K562 (cell line): ENCODE measurements around the gene PRSS48. TPM values are rescaled to one million over a fixed set of nuclear protein-coding genes. Genes with fewer than 3 reads are reported as not detected.

Source experiments
- ATAC-seq: fragments of 200-7000 bp; cut with Tn5 transposase; 3 replicates; pipeline ENCODE4 v1.9.1; 2020; ENCODE audit warnings: moderate library complexity
- BruUV-seq: library from RNA; stranded (reverse); fragments of 400-500 nt; replicated peaks from 2 replicates; lab custom pipeline; 2021; lab: Mats Ljungman, UMichigan
- CTCF ChIA-PET: fragments of 300-600 bp; formaldehyde crosslinking; extraction: SDS; loops from one replicate; lab custom pipeline; 2021; ENCODE audit warnings: low intra/inter-chr PET ratio; lab: Yijun Ruan, JAX
- POLR2A ChIA-PET: fragments of 300-600, 350-650 bp; sonication (Branson Sonifier 250); formaldehyde crosslinking; extraction: SDS; loops from one replicate; lab custom pipeline; 2021; ENCODE audit warnings: antibody characterized with exemption, inconsistent platforms; lab: Yijun Ruan, JAX
- DNase-seq, 4 experiments: peaks; one replicate each; pipeline versions ENCODE4 v3.0.0 to v3.0.0-alpha.2; 2011 to 2018; ENCODE audit warnings: low spot score in 3 of 4, mixed read lengths in 3 of 4; ENCODE audit errors: extremely low read depth in 1 of 4
- FAIRE-seq: peaks from 2 replicates; lab custom pipeline; 2011; peaks lifted over from hg19 to GRCh38; lab: Jason Lieb, UNC
- H2AFZ ChIP-seq: 2 replicates; pipeline ENCODE4 v1.6.0; 2011; ENCODE audit warnings: low read depth, low read length, control low read depth, inconsistent platforms
- H3K27ac ChIP-seq: fragments of 200-600 bp; 3 replicates; pipeline ENCODE4 v1.8.0; 2011; ENCODE audit warnings: low read depth, mild to moderate bottlenecking, control low read depth, inconsistent platforms, low read length, moderate library complexity, mixed read lengths; ENCODE audit errors: extremely low read depth
- H3K27me3 ChIP-seq, 2 experiments: fragments of 300-600 bp in 1 of 2; 2 replicates in 1 of 2; 3 replicates in 1 of 2; pipeline versions ENCODE4 v1.6.0 to v1.8.0; 2011; ENCODE audit warnings: inconsistent platforms in 2 of 2, low read length in 2 of 2, mild to moderate bottlenecking in 1 of 2, mixed read lengths in 1 of 2, moderate library complexity in 1 of 2; ENCODE audit not compliant: control insufficient read depth in 2 of 2, insufficient read depth in 2 of 2
- H3K36me3 ChIP-seq: fragments of 300-600 bp; 3 replicates; pipeline ENCODE4 v1.8.0; 2011; ENCODE audit warnings: mild to moderate bottlenecking, low read length, inconsistent platforms; ENCODE audit not compliant: control insufficient read depth, insufficient read depth
- H3K4me1 ChIP-seq, 2 experiments: fragments of 200-600 bp in 1 of 2; replicated peaks in 1 of 2; 2 replicates in 1 of 2; 3 replicates in 1 of 2; pipeline versions ENCODE4 v1.5.1 to v1.8.0; 2011; ENCODE audit warnings: inconsistent platforms in 2 of 2, low read length in 2 of 2, mild to moderate bottlenecking in 1 of 2, mixed read lengths in 1 of 2, moderate library complexity in 1 of 2; ENCODE audit not compliant: control insufficient read depth in 2 of 2, insufficient read depth in 2 of 2
- H3K4me2 ChIP-seq: 2 replicates; pipeline ENCODE4 v1.6.1; 2011; ENCODE audit warnings: low read length, control low read depth, inconsistent platforms, mixed read lengths; ENCODE audit not compliant: insufficient read depth
- H3K4me3 ChIP-seq: fragments of 200-600 bp; sonication (generic), shearing (Covaris generic); 2 replicates; pipeline ENCODE4 v1.5.1; 2016; ENCODE audit warnings: control low read depth, inconsistent platforms
- H3K79me2 ChIP-seq: fragments of 200-600 bp; 3 replicates; pipeline ENCODE4 v1.8.0; 2011; ENCODE audit warnings: low read length, inconsistent platforms; ENCODE audit not compliant: control insufficient read depth, insufficient read depth
- H3K9ac ChIP-seq, 2 experiments: 2 replicates each; pipeline versions ENCODE4 v1.6.0 to v1.6.1; 2011; ENCODE audit warnings: low read depth in 2 of 2, low read length in 2 of 2, control low read depth in 1 of 2, inconsistent platforms in 1 of 2, mild to moderate bottlenecking in 1 of 2, mixed read lengths in 1 of 2; ENCODE audit not compliant: insufficient read depth in 1 of 2
- H3K9me1 ChIP-seq: one replicate; pipeline ENCODE4 v1.6.0; 2011; ENCODE audit warnings: inconsistent platforms, mild to moderate bottlenecking, low read length, moderate library complexity; ENCODE audit not compliant: control insufficient read depth, insufficient read depth
- H3K9me3 ChIP-seq: replicated peaks from 2 replicates; pipeline ENCODE4 v1.5.1; 2011; ENCODE audit warnings: low read depth, low read length, inconsistent platforms; ENCODE audit not compliant: control insufficient read depth, insufficient read depth
- H4K20me1 ChIP-seq: replicated peaks from 2 replicates; pipeline ENCODE4 v1.6.1; 2011; ENCODE audit warnings: low read length, inconsistent platforms, mixed read lengths; ENCODE audit not compliant: control insufficient read depth, insufficient read depth
- ATF3 ChIP-seq, 2 experiments: fragments of 450-650 bp in 1 of 2; sonication (generic) in 1 of 2; formaldehyde crosslinking in 1 of 2; IDR thresholded peaks in 1 of 2; conservative IDR thresholded peaks in 1 of 2; 2 replicates each; pipeline versions ENCODE4 v1.6.1 to v1.8.1; 2016 to 2023; ENCODE audit warnings: mild to moderate bottlenecking in 2 of 2, moderate library complexity in 2 of 2, inconsistent platforms in 1 of 2, missing genetic modification reagents in 1 of 2
- HNRNPL ChIP-seq: fragments of 200-400 bp; formaldehyde crosslinking; IDR thresholded peaks from 2 replicates; pipeline ENCODE4 v1.6.1; 2017; ENCODE audit warnings: low read depth, mild to moderate bottlenecking, low read length
- HSF4 ChIP-seq: fragments of 250-450 bp; sonication (Bioruptor Pico); IDR thresholded peaks from 2 replicates; pipeline ENCODE4 v2.1.2; 2022; ENCODE audit warnings: mild to moderate bottlenecking, moderate library complexity, borderline replicate concordance
- NCOA4 ChIP-seq: fragments of 450-650 bp; IDR thresholded peaks from 2 replicates; pipeline ENCODE4 v1.6.1; 2018; ENCODE audit warnings: mild to moderate bottlenecking; ENCODE audit not compliant: partially characterized antibody
- NR1H2 ChIP-seq: sonication (generic); formaldehyde crosslinking; IDR thresholded peaks from 2 replicates; pipeline ENCODE4 v1.4.0; 2020; ENCODE audit warnings: mild to moderate bottlenecking, missing genetic modification reagents
- PHF21A ChIP-seq: fragments of 450-650 bp; IDR thresholded peaks from 2 replicates; pipeline ENCODE4 v1.6.1; 2017; ENCODE audit warnings: low read depth, borderline replicate concordance
- POLR2AphosphoS5 ChIP-seq: IDR thresholded peaks from 2 replicates; pipeline ENCODE4 v1.6.1; 2011; ENCODE audit warnings: mild to moderate bottlenecking, low read depth, low read length, moderate library complexity; ENCODE audit not compliant: control insufficient read depth, insufficient read depth
- SAP30 ChIP-seq: fragments of 200-600 bp; sonication (generic); IDR thresholded peaks from 2 replicates; pipeline ENCODE4 v1.6.1; 2012; ENCODE audit warnings: borderline replicate concordance, low read depth, mild to moderate bottlenecking, moderate library complexity, low read length, control low read depth, inconsistent platforms; ENCODE audit not compliant: insufficient read depth, poor library complexity, severe bottlenecking
- TAF15 ChIP-seq: fragments of 200-400 bp; formaldehyde crosslinking; IDR thresholded peaks from 2 replicates; pipeline ENCODE4 v1.6.1; 2017; ENCODE audit warnings: mild to moderate bottlenecking, low read depth, low read length, moderate library complexity
- ZNF184 ChIP-seq: sonication (generic); formaldehyde crosslinking; IDR thresholded peaks from 2 replicates; pipeline ENCODE4 v1.5.0; 2020; ENCODE audit warnings: missing genetic modification reagents
- WGBS: fragments of 100-300 bp; shearing (Covaris generic); methylation state at CpG from one replicate; pipeline ENCODE4 v1.1.6; 2016; ENCODE audit warnings: low coverage, mixed read lengths; ENCODE audit not compliant: insufficient coverage; ENCODE audit errors: missing lambda C conversion rate; 5-methylcytosine and 5-hydroxymethylcytosine counted together
- in situ Hi-C: fragments of 300-500 bp; cut with MboI; formaldehyde crosslinking; loops from 4 replicates; pipeline ENCODE4 v1.15.0; 2018; ENCODE audit warnings: inconsistent platforms, mixed read lengths
- intact Hi-C: fragments of 100-400 bp; cut with micrococcal nuclease; formaldehyde crosslinking; loops from 2 replicates; pipeline ENCODE4 v1.14.2; 2022
- polyA plus RNA-seq, 8 experiments: library from polyadenylated mRNA; depleted of rRNA in 4 of 8; stranded (reverse) in 5 of 8; unstranded in 3 of 8; fragments of >200 nt; fragmentation: Nextera tagmentation in 2 of 8; fragmentation: Illumina TruSeq in 1 of 8; extraction: Ambion mirVana in 2 of 8; extraction: Trizol in 1 of 8; gene quantifications; 2 replicates each; pipeline versions ENCODE4 v1.2.1 to v1.2.3, GENCODE V29; 2011 to 2014; ENCODE audit warnings: inconsistent platforms in 1 of 8, missing spikeins in 1 of 8
- total RNA-seq, 7 experiments: library from RNA; depleted of rRNA in 6 of 7; stranded (reverse); fragments of >200 nt in 6 of 7; fragmentation: Illumina TruSeq in 2 of 7; extraction: Trizol in 2 of 7; gene quantifications; 2 replicates each; pipeline versions ENCODE4 v1.2.1 to v1.2.3, GENCODE V29; 2011 to 2021; ENCODE audit warnings: low replicate concordance in 1 of 7

Gene PRSS48
- total and polyA plus RNA-seq, 9 of the 15 experiments (the other 6 are each of a cell fraction or from before 2014, with no cell fraction given): not detected

DNA sequence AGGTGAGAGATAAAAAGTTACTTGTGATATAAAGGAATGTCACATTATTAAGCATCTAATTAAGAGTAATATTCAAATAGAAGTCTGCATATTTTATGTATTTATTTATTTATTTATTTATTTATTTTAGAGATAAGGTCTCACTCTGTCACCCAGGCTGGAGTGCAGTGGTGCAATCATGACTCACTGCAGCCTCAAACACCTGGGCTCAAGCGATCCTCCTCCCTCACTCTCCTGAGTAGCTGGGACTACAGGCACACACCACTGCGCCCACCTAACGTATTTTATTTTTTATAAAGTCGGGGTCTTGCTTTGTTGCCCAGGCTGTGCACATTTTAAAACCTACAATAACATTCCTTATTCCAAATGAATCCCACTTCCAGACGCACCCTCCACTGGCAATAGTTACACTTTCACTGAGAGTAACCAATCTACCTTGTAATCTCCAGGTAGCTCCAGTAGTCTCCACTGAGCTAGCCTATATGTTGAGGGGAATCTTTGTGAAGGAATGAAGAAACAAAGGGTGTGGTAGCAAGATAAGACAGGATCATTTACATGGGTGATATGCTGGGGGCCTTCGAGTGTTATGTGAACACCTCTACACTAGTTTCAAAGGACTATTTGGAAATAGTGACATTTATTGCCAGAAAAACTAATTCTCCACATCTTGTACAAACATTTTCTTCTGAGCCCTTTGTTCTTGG, 36.5 kb downstream of the PRSS48 start:
- DNase-seq (no peak), ATAC-seq (no peak), FAIRE-seq (no peak)
- Histone ChIP-seq H3K79me2 (no peaks in the 10 kb centered on the region), H3K4me2 (no peak overlapping the region), H3K9me3 (no peaks in the 10 kb centered on the region), H2AFZ (no peak overlapping the region), H3K9ac (no peak overlapping the region), H3K4me3 (no peak overlapping the region), H4K20me1 (no peaks in the 10 kb centered on the region), H3K9me1 (no peaks in the 10 kb centered on the region), H3K27me3 (no peaks in the 10 kb centered on the region), H3K36me3 (no peaks in the 10 kb centered on the region), H3K27ac (no peak overlapping the region), H3K4me1 (no peaks in the 10 kb centered on the region)
- TF ChIP-seq TAF15 (no peak), NR1H2 (CRISPR knock-in tag) (no peak), NCOA4 (no peak), HNRNPL (no peak), ZNF184 (CRISPR knock-in tag) (no peak), ATF3 (IDR thresholded peaks at IDR 0.05) (no peak), ATF3 (CRISPR knock-in tag; conservative IDR thresholded peaks at IDR 0.05) (no peak), POLR2AphosphoS5 (no peak), HSF4 (CRISPR knock-in tag) (no peak), PHF21A (no peak), SAP30 (no peak)
- ChIA-PET POLR2A (interaction anchor here (0.6 kb wide), 1 partner anchor 47 kb away, joined by 3 read pairs; no protein-coding TSS in a partner anchor), CTCF (no interaction called here)
- no TSS peak for BruUV-seq
- intact Hi-C loops (no loop called here), in situ Hi-C loops (no loop called here)
- 5% methylated on average over 6 of the region's 6 CpGs for WGBS
